ENCODE data around the gene NFIB. TPM values are rescaled to one million over a fixed set of nuclear protein-coding genes. Genes with fewer than 3 reads are reported as not detected.

The NFIB gene
- total RNA-seq, 4 donors from 2014 or later = 40.2 to 150 (median 83.7) TPM

- Histone ChIP-seq H3K36me3 (peaks cover 0 to 5% (median 0%) of the 10 kb centered on the region in 4 donors), H3K4me1 (no peaks in the 10 kb centered on the region), H3K4me3 (no peak overlapping the region), H3K27ac (no peak overlapping the region), H3K9me3 (no peaks in the 10 kb centered on the region), H3K27me3 (no peaks in the 10 kb centered on the region)
- no peak for TF ChIP-seq POLR2A (IDR thresholded peaks at IDR 0.05)
- no peak for TF ChIP-seq POLR2AphosphoS5 (IDR thresholded peaks at IDR 0.05)
- no peak for TF ChIP-seq EP300 (IDR thresholded peaks at IDR 0.05; ENCODE audit: low read depth)
- TF ChIP-seq, protein P1, sequence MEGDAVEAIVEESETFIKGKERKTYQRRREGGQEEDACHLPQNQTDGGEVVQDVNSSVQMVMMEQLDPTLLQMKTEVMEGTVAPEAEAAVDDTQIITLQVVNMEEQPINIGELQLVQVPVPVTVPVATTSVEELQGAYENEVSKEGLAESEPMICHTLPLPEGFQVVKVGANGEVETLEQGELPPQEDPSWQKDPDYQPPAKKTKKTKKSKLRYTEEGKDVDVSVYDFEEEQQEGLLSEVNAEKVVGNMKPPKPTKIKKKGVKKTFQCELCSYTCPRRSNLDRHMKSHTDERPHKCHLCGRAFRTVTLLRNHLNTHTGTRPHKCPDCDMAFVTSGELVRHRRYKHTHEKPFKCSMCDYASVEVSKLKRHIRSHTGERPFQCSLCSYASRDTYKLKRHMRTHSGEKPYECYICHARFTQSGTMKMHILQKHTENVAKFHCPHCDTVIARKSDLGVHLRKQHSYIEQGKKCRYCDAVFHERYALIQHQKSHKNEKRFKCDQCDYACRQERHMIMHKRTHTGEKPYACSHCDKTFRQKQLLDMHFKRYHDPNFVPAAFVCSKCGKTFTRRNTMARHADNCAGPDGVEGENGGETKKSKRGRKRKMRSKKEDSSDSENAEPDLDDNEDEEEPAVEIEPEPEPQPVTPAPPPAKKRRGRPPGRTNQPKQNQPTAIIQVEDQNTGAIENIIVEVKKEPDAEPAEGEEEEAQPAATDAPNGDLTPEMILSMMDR (IDR thresholded peaks at IDR 0.05) = no peak
- intact Hi-C loops (cut with DNase I; ENCODE audit: low total_unique reads) (no loop called here), in situ Hi-C loops (cut with MboI; ENCODE audit: low pct_ligation_motif_present in 1 of 4, low pct_unique_long_range_greater_than_20kb in 1 of 4, low sequenced_read_pairs in 3 of 4) (no loop called here)
- 52 to 62% methylated on average over 3 of the region's 3 CpGs for WGBS, 2 donors (ENCODE audit: low coverage in 1 of 2)
- no peak for DNase-seq
Measured at GRCh38 chr9:14107977-14108376, 206.0 kb downstream of the NFIB start.

GRCh38 chr9:14107495-14107894 lies 206.4 kb downstream of the NFIB start:
- Histone ChIP-seq H3K36me3 (peaks cover 0 to under 1% (median 0%) of the 10 kb centered on the region in 4 donors), H3K9me3 (no peaks in the 10 kb centered on the region), H3K4me3 (no peak overlapping the region), H3K4me1 (no peaks in the 10 kb centered on the region), H3K27me3 (no peaks in the 10 kb centered on the region), H3K27ac (no peak overlapping the region)
- intact Hi-C loops (cut with DNase I; ENCODE audit: low total_unique reads) (no loop called here), in situ Hi-C loops (cut with MboI; ENCODE audit: low pct_ligation_motif_present in 1 of 4, low pct_unique_long_range_greater_than_20kb in 1 of 4, low sequenced_read_pairs in 3 of 4) (no loop called here)
- DNase-seq = no peak
- TF ChIP-seq EP300 (IDR thresholded peaks at IDR 0.05; ENCODE audit: low read depth) (no peak), POLR2A (IDR thresholded peaks at IDR 0.05) (no peak), POLR2AphosphoS5 (IDR thresholded peaks at IDR 0.05) (no peak)
- TF ChIP-seq, protein P1 (IDR thresholded peaks at IDR 0.05) = no peak

- Histone ChIP-seq H3K4me1 (no peaks in the 10 kb centered on the region), H3K27ac (no peak overlapping the region), H3K36me3 (no peaks in the 10 kb centered on the region), H3K27me3 (no peaks in the 10 kb centered on the region), H3K4me3 (no peak overlapping the region), H3K9me3 (no peaks in the 10 kb centered on the region)
- intact Hi-C loops (cut with DNase I; ENCODE audit: low total_unique reads) = no loop called here
- in situ Hi-C loops (cut with MboI; ENCODE audit: low pct_ligation_motif_present in 1 of 4, low pct_unique_long_range_greater_than_20kb in 1 of 4, low sequenced_read_pairs in 3 of 4) = no loop called here
- TF ChIP-seq, protein P1 (IDR thresholded peaks at IDR 0.05) = no peak
- TF ChIP-seq POLR2A (IDR thresholded peaks at IDR 0.05) = no peak
- no peak for TF ChIP-seq POLR2AphosphoS5 (IDR thresholded peaks at IDR 0.05)
- no peak for TF ChIP-seq EP300 (IDR thresholded peaks at IDR 0.05; ENCODE audit: low read depth)
- WGBS, 2 donors (ENCODE audit: low coverage in 1 of 2) = 45 to 50% methylated on average over 2 of the region's 2 CpGs
- no peak for DNase-seq
Measured at GRCh38 chr9:14106699-14107098, 207.2 kb downstream of the NFIB start.

GRCh38 chr9:14104496-14104895 lies 209.4 kb downstream of the NFIB start:
- no peak for DNase-seq
- no peaks in the 10 kb centered on the region for H3K36me3 ChIP-seq
- no peaks in the 10 kb centered on the region for H3K4me1 ChIP-seq
- intact Hi-C loops (cut with DNase I; ENCODE audit: low total_unique reads) = no loop called here
- H3K9me3 ChIP-seq = no peaks in the 10 kb centered on the region
- no peak overlapping the region for H3K27ac ChIP-seq
- no peak for TF ChIP-seq EP300 (IDR thresholded peaks at IDR 0.05; ENCODE audit: low read depth)
- TF ChIP-seq, protein P1 (IDR thresholded peaks at IDR 0.05) = no peak
- TF ChIP-seq POLR2A (IDR thresholded peaks at IDR 0.05) = no peak
- TF ChIP-seq POLR2AphosphoS5 (IDR thresholded peaks at IDR 0.05) = no peak
- no peak overlapping the region for H3K4me3 ChIP-seq
- H3K27me3 ChIP-seq = no peaks in the 10 kb centered on the region
- WGBS, 2 donors (ENCODE audit: low coverage in 1 of 2) = 94 to 100% methylated on average over 1 to 3 of the region's 3 CpGs
- in situ Hi-C loops (cut with MboI; ENCODE audit: low pct_ligation_motif_present in 1 of 4, low pct_unique_long_range_greater_than_20kb in 1 of 4, low sequenced_read_pairs in 3 of 4) = no loop called here
